Measurements from ENCODE around the gene UBAP1.

Gene UBAP1

DNA sequence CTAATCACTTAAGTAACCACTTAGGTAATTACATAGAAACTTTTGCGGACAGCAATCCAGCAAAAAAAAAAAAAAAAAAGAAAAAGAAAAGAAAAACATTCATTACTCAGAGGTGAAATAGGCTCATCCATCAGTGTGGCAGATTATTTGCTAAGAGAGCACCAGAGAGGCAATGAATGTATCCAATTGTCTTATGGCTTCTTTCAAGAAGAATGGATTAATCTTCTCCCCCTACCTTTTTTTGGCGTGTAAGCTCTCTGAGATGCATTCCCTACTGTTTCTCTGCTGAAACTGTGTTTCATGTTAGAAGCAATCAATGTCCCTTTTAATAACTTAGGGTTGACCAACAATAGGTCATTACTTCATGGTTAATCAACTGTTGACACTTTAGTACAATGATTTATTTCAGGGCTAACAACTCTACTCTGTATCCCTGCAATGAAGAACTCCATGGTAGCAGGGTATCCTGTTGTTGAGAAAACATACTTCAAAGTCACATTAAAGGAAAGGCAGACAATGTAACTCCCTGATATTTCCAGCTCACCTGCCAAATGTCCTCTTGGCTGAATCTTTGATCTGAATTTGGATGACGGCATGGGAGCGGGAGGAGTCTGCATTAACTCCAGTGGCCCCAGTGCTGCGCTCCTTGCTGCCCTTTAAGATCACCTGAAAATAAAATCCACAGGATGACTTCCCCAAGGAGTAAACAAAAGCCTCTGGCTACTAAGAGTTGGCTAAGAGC is 92.6 kb downstream of the UBAP1 start:
- TF ChIP-seq, protein P1, sequence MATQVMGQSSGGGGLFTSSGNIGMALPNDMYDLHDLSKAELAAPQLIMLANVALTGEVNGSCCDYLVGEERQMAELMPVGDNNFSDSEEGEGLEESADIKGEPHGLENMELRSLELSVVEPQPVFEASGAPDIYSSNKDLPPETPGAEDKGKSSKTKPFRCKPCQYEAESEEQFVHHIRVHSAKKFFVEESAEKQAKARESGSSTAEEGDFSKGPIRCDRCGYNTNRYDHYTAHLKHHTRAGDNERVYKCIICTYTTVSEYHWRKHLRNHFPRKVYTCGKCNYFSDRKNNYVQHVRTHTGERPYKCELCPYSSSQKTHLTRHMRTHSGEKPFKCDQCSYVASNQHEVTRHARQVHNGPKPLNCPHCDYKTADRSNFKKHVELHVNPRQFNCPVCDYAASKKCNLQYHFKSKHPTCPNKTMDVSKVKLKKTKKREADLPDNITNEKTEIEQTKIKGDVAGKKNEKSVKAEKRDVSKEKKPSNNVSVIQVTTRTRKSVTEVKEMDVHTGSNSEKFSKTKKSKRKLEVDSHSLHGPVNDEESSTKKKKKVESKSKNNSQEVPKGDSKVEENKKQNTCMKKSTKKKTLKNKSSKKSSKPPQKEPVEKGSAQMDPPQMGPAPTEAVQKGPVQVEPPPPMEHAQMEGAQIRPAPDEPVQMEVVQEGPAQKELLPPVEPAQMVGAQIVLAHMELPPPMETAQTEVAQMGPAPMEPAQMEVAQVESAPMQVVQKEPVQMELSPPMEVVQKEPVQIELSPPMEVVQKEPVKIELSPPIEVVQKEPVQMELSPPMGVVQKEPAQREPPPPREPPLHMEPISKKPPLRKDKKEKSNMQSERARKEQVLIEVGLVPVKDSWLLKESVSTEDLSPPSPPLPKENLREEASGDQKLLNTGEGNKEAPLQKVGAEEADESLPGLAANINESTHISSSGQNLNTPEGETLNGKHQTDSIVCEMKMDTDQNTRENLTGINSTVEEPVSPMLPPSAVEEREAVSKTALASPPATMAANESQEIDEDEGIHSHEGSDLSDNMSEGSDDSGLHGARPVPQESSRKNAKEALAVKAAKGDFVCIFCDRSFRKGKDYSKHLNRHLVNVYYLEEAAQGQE (IDR thresholded peaks at IDR 0.05; ENCODE audit: insufficient read depth in 1 of 2, low read depth in 2 of 2, low read length in 2 of 2): no peak
- no peak for TF ChIP-seq FOXP2 (optimal IDR thresholded peaks at IDR 0.05; ENCODE audit: borderline replicate concordance, extremely low read depth, extremely low read length, insufficient read depth)
- TF ChIP-seq POLR2AphosphoS5 (IDR thresholded peaks at IDR 0.05; ENCODE audit: low read depth, low read length): no peak
- TF ChIP-seq TAF1 (IDR thresholded peaks at IDR 0.05; ENCODE audit: borderline replicate concordance, insufficient read depth, low read length): no peak
- no peak for TF ChIP-seq SIN3A (IDR thresholded peaks at IDR 0.05; ENCODE audit: borderline replicate concordance, insufficient read depth, low read length)

DNA sequence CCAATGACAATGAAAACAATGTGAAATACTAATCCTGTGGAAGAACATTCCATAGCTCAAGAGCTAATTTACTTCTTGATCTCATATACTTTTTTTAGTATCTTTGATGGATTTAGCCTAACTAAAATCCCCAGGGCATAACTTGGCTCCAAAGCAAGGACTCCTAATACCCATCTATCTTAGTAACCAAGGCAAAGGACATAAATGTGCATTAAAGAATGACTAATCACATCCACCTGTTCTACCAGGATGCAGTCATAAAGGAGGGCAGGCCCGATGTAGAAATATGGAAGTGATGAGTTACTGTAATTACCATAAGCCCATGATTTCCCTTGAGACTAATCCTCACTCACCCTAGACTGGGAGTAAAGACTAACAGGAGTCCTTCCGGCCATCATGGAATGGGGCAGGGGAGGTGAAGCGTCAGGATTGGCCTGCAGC is 93.3 kb downstream of the UBAP1 start:
- TF ChIP-seq SIN3A (IDR thresholded peaks at IDR 0.05; ENCODE audit: borderline replicate concordance, insufficient read depth, low read length): no peak
- no peak for TF ChIP-seq FOXP2 (optimal IDR thresholded peaks at IDR 0.05; ENCODE audit: borderline replicate concordance, extremely low read depth, extremely low read length, insufficient read depth)
- TF ChIP-seq TAF1 (IDR thresholded peaks at IDR 0.05; ENCODE audit: borderline replicate concordance, insufficient read depth, low read length): no peak
- TF ChIP-seq, protein P1 (IDR thresholded peaks at IDR 0.05; ENCODE audit: insufficient read depth in 1 of 2, low read depth in 2 of 2, low read length in 2 of 2): no peak
- no peak for TF ChIP-seq POLR2AphosphoS5 (IDR thresholded peaks at IDR 0.05; ENCODE audit: low read depth, low read length)

DNA sequence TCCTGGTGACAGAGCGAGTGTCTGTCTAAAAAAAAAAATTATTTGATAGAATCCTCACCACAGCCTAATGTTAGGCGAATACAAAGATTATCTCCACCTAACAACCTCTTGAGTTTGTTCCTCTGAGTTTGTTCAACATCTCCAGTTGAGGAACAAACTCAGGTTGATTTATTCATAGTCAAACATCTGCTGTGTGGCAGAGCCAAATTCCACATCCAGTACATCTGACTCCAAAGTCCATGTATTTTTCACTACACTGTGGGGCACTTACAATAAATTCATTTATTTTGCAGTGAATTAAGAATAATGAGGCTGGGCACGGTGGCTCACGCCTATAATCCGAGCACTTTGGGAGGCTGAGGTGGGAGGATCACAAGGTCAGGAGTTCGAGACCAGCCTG is 97.0 kb downstream of the UBAP1 start:
- TF ChIP-seq SIN3A (IDR thresholded peaks at IDR 0.05; ENCODE audit: borderline replicate concordance, insufficient read depth, low read length) (no peak), TAF1 (IDR thresholded peaks at IDR 0.05; ENCODE audit: borderline replicate concordance, insufficient read depth, low read length) (no peak), POLR2AphosphoS5 (IDR thresholded peaks at IDR 0.05; ENCODE audit: low read depth, low read length) (no peak), FOXP2 (optimal IDR thresholded peaks at IDR 0.05; ENCODE audit: borderline replicate concordance, extremely low read depth, extremely low read length, insufficient read depth) (no peak)
- TF ChIP-seq, protein P1 (IDR thresholded peaks at IDR 0.05; ENCODE audit: insufficient read depth in 1 of 2, low read depth in 2 of 2, low read length in 2 of 2): no peak

DNA sequence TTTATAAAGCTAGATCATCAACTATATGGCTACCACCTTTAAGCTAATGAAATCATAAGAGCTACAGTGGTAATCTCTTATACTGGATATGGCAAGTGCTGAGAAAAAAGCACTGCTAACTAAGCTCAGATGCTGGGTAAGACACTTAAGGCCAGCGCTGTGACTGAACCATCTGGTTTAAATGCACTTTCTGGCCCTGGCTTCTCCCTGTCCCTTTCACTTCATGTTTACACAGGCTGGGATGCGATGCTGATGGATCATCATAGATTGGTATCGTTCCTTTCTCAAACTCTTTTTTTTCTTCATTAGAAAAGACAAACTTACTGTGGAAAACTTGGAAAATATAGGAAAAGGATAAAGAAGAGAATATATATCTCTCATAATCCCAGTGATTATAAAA is 97.9 kb downstream of the UBAP1 start:
- TF ChIP-seq TAF1 (IDR thresholded peaks at IDR 0.05; ENCODE audit: borderline replicate concordance, insufficient read depth, low read length) (no peak), POLR2AphosphoS5 (IDR thresholded peaks at IDR 0.05; ENCODE audit: low read depth, low read length) (no peak), SIN3A (IDR thresholded peaks at IDR 0.05; ENCODE audit: borderline replicate concordance, insufficient read depth, low read length) (no peak), FOXP2 (optimal IDR thresholded peaks at IDR 0.05; ENCODE audit: borderline replicate concordance, extremely low read depth, extremely low read length, insufficient read depth) (no peak)
- TF ChIP-seq, protein P1 (IDR thresholded peaks at IDR 0.05; ENCODE audit: insufficient read depth in 1 of 2, low read depth in 2 of 2, low read length in 2 of 2): no peak
